Cardiac fibroblast (primary cell): ENCODE data around the gene ERGIC2.

ENCODE experiments used
- DNase-seq, 2 donors: peaks; one replicate each; pipeline versions ENCODE4 v3.0.0 to v3.0.0-alpha.2; 2010; ENCODE audit warnings: low read depth in 2 of 2
- H3K4me3 ChIP-seq, 2 donors: replicated peaks in 1 of 2; 1 replicate in 1 of 2; 2 replicates in 1 of 2; pipeline ENCODE4 v1.5.1; 2011; ENCODE audit warnings: low read depth in 2 of 2, low read length in 2 of 2, mild to moderate bottlenecking in 2 of 2, moderate library complexity in 1 of 2
- TF ChIP-seq, protein P1 (sequence below): IDR thresholded peaks from one replicate; pipeline ENCODE4 v1.5.1; 2011; ENCODE audit warnings: low read depth, mild to moderate bottlenecking, low read length, inconsistent platforms

The ERGIC2 gene

DNA sequence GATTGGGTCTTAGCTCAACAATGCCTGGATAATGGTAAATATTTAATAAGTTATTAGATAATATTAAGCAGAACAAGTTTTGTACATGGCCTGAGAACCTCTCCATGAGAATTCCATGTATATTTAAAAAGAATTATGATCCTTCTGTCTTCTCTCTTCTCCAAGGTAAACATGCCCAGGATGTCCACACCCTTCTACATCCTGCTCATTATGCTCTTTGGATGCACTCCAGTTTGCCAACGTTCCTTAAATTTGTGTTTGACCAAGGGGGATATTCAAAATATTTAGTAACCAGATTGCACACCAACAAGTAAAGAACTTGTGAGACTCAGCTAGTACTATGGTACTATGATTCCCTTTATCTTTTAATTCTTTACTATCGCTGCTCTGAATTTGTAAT lies 44.8 kb upstream of the ERGIC2 start:
- TF ChIP-seq, protein P1, sequence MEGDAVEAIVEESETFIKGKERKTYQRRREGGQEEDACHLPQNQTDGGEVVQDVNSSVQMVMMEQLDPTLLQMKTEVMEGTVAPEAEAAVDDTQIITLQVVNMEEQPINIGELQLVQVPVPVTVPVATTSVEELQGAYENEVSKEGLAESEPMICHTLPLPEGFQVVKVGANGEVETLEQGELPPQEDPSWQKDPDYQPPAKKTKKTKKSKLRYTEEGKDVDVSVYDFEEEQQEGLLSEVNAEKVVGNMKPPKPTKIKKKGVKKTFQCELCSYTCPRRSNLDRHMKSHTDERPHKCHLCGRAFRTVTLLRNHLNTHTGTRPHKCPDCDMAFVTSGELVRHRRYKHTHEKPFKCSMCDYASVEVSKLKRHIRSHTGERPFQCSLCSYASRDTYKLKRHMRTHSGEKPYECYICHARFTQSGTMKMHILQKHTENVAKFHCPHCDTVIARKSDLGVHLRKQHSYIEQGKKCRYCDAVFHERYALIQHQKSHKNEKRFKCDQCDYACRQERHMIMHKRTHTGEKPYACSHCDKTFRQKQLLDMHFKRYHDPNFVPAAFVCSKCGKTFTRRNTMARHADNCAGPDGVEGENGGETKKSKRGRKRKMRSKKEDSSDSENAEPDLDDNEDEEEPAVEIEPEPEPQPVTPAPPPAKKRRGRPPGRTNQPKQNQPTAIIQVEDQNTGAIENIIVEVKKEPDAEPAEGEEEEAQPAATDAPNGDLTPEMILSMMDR = no peak
- DNase-seq = peak; percentile 35 to 48
- H3K4me3 ChIP-seq = no peak overlapping the region

DNA sequence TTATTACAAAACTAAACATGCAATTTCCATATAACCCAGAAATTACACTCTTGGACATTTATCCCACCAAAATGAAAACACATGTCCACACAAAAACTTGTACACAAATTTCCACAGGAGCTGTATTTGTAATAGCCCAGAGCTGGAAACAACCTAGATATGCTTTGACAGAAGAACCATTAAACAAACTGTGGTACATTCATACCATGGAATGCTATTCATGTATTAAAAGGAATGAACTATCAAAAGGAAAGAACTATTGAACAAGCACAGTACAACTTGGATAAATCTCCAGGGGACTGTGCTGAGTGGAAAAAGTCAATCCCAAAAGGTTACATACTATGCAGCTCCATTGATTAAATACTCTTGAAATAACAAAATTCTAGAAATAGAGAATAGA lies 35.8 kb upstream of the ERGIC2 start:
- no peak overlapping the region for H3K4me3 ChIP-seq
- TF ChIP-seq, protein P1 = no peak
- DNase-seq = no peak

DNA sequence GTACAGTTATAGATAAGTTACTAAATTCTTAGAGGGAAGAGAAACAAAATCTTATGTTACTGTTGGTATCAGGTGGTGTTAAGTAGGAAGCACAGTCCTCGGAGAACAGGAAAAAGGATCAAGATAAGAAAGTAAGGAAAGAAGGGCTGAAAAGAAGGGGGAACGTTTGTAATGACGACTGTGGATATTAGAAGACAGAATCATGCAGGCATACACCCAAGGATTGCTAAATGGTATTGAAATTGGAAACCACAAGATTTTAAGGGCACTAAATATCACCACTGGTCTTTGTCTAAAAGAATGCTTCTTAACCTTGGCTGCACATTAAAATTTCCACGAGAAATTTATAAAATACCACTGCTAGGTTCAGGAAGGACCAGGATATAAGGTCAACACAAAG lies 34.1 kb upstream of the ERGIC2 start:
- DNase-seq = peak; percentile 29 to 30

DNA sequence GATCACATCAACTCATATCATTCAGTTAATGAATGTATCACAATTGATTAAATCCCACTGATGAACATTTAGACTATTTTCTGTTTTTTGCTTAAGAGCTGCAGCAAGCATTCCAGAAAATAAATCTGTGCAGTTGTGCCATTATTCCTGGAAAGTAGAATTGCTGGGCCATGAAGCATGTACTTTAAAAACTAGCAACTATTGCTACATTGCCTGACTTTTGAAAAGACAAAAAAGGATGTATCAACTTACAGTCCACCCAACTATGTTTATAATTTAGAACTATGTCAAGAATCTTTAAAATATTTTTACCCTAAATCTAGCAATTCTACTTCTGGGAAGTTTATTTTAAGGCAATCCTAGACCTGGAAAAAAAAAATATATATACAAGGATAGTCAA lies 33.4 kb upstream of the ERGIC2 start:
- TF ChIP-seq, protein P1 = no peak
- no peak overlapping the region for H3K4me3 ChIP-seq
- peak in 1 of 2 donors; percentile 31 for DNase-seq

More for the DNA sequence above, 34.1 kb upstream of the ERGIC2 start:
- TF ChIP-seq, protein P1 = no peak
- no peak overlapping the region for H3K4me3 ChIP-seq

DNA sequence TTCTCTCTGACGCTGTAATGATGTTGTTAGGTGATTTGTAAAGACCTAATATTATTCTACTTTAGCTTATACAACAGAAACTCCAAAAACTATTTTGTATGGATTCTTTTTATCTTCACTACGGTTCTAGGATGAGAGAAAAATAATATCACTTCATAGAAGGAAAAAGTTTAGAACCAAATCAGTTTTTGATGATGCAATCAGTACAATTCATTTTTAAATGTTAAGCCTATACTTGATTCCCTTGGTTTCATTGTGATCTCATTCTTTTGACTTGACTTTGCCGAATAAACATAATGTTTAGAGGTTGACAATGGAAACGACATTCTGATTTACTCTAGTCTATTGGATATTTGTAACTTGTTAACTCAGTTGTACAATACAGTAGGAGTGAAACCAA lies 24.6 kb upstream of the ERGIC2 start:
- no peak for DNase-seq
- no peak overlapping the region for H3K4me3 ChIP-seq
- TF ChIP-seq, protein P1 = no peak

DNA sequence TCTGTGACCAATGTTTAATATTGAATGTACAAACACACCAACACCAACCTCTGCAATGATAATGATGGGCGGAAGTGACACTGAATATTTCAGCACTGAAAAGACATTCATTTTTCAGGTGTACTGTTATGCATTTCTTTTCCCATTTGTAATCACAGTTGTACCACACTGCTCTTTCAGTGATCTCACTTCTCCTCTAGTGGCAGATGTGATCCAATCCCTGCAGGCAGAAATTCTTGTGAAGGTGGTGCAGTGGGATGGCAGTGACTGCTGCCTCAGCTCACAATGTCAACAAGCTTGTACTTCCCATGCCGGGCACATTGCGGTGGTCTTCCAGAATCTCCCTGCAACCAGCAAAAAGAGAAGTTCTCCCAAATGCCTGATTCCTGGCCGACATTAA lies 23.0 kb upstream of the ERGIC2 start:
- TF ChIP-seq, protein P1 = no peak
- DNase-seq = no peak
- H3K4me3 ChIP-seq = no peak overlapping the region

DNA sequence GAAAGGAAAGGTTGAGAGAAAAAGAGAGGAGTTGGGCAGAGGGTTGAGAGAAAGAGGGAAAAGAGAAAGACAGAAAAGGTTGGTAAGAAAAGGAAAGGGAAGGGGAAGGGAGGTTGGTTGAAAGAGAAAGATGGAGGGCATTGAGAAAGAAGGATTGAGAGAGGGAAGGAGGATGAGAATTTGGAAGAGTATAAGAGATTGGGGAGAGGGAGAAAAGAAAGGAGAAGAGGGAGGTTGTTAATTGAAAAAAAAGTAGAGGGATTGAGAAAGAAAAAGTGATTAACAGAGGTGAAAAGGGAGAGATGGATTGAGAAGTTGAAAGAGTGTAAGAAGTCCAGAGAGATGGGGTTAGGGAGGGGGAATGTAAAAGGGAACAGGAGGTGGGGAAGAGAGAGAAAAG lies 21.5 kb upstream of the ERGIC2 start:
- no peak overlapping the region for H3K4me3 ChIP-seq
- TF ChIP-seq, protein P1 = no peak
- DNase-seq = no peak
